Kidney (tissue), 14 donors: ENCODE data around the gene CASP9. TPM values are rescaled to one million over a fixed set of nuclear protein-coding genes. Genes with fewer than 3 reads are reported as not detected.
"Not testable (repeated sequence)": the region's sequence is repeated elsewhere in the genome, so short reads cannot be mapped to it uniquely, and the experiment has no call there.

ENCODE experiments used
- DNase-seq, 5 donors: peaks; one replicate each; pipeline ENCODE4 v3.0.0-alpha.2; 2013 to 2020
- FAIRE-seq: peaks from 2 replicates; lab custom pipeline; 2012; peaks lifted over from hg19 to GRCh38; lab: Jason Lieb, UNC
- H3K27ac ChIP-seq, 2 donors: one replicate each; pipeline ENCODE4 v1.7.0; 2013; ENCODE audit warnings: low read depth in 2 of 2, low read length in 2 of 2, inconsistent platforms in 1 of 2
- H3K27me3 ChIP-seq: one replicate; pipeline ENCODE4 v1.7.1; 2013; ENCODE audit warnings: low read length, inconsistent platforms; ENCODE audit not compliant: control insufficient read depth, insufficient read depth
- H3K36me3 ChIP-seq, 3 donors: one replicate each; pipeline versions ENCODE4 v1.7.0 to v1.7.1; 2013; ENCODE audit warnings: low read length in 3 of 3, control low read depth in 1 of 3, inconsistent platforms in 1 of 3; ENCODE audit not compliant: insufficient read depth in 3 of 3, control insufficient read depth in 2 of 3
- H3K4me1 ChIP-seq, 3 donors: one replicate each; pipeline versions ENCODE4 v1.7.0 to v1.7.1; 2013; ENCODE audit warnings: low read length in 3 of 3, inconsistent platforms in 1 of 3, low read depth in 1 of 3; ENCODE audit not compliant: control insufficient read depth in 2 of 3, insufficient read depth in 2 of 3
- H3K4me3 ChIP-seq, 3 donors: one replicate each; pipeline versions ENCODE4 v1.7.0 to v1.8.1; 2013; ENCODE audit warnings: low read length in 3 of 3, control low read depth in 1 of 3, inconsistent platforms in 1 of 3
- H3K9ac ChIP-seq, 3 donors: one replicate each; pipeline versions ENCODE4 v1.7.0 to v1.7.1; 2013; ENCODE audit warnings: low read length in 3 of 3, control low read depth in 1 of 3, inconsistent platforms in 1 of 3
- H3K9me3 ChIP-seq, 3 donors: one replicate each; pipeline versions ENCODE4 v1.7.0 to v1.7.1; 2013; ENCODE audit warnings: low read length in 3 of 3, control low read depth in 1 of 3, inconsistent platforms in 1 of 3; ENCODE audit not compliant: control insufficient read depth in 2 of 3, insufficient read depth in 1 of 3
- CTCF ChIP-seq: IDR thresholded peaks from 3 replicates; pipeline ENCODE4 v1.5.1; 2012; ENCODE audit warnings: mild to moderate bottlenecking, moderate library complexity, borderline replicate concordance; ENCODE audit not compliant: insufficient read depth; ENCODE audit errors: extremely low read depth
- intact Hi-C: fragments of 100-400 bp; cut with DNase I; formaldehyde crosslinking; loops from one replicate; pipeline ENCODE4 v1.11.1; 2022
- polyA plus RNA-seq: library from polyadenylated mRNA; stranded (reverse); fragments of 350-450 nt; fragmentation: Illumina TruSeq; extraction: RNeasy Lipid Tissue Mini Kit (QIAGEN cat#74804); gene quantifications from one replicate; pipeline ENCODE4 v1.2.3, GENCODE V29; 2014; ENCODE audit warnings: low read depth, low replicate concordance; ENCODE audit not compliant: insufficient read depth
- total RNA-seq: library from RNA; stranded (reverse); fragmentation: NEBNext Ultra II Directional; extraction: Animal tissue kit (Norgen Biotek cat#: 25700); gene quantifications from one replicate; pipeline ENCODE4 v1.2.1, GENCODE V29; 2021
- donor health status: control.
- donor health status: control.
- donor health status: control.
- donor health status: control.
- donor health status: control.
- donor health status: DM: yes; HTN: yes; CAD: no.
- donor health status: Normal renal cell carcinoma (clear cell type).

The CASP9 gene
- total and polyA plus RNA-seq, 2 donors from 2014 or later: 18.2 to 20.1 TPM

- no peak for TF ChIP-seq CTCF
- Histone ChIP-seq H3K9ac (peak overlapping the region in 1 of 3 donors; percentile 57), H3K4me1 (peaks cover 0 to 19% (median 17%) of the 10 kb centered on the region in 3 donors), H3K27ac (peak overlapping the region; percentile 99 to 100), H3K27me3 (no peaks in the 10 kb centered on the region), H3K9me3 (no peaks in the 10 kb centered on the region), H3K36me3 (no peaks in the 10 kb centered on the region), H3K4me3 (peak overlapping the region; percentile 60 to 88 (median 73))
- intact Hi-C loops: no loop called here
- FAIRE-seq: no peak
- peak; percentile 99 to 100 (median 99) for DNase-seq
These were observed 451 bp upstream of the CASP9 start for GRCh38 chr1:15524283-15525049.

- DNase-seq (peak in 2 of 5 donors; percentile 14 to 63), FAIRE-seq (no peak)
- Histone ChIP-seq H3K9me3 (no peaks in the 10 kb centered on the region), H3K36me3 (no peaks in the 10 kb centered on the region), H3K27me3 (no peaks in the 10 kb centered on the region), H3K27ac (peak overlapping the region; percentile 54 to 67), H3K9ac (peak overlapping the region; percentile 27 to 82 (median 38)), H3K4me1 (peaks cover 0 to 19% (median 17%) of the 10 kb centered on the region in 3 donors), H3K4me3 (peak overlapping the region; percentile 57 to 88 (median 67))
- intact Hi-C loops: no loop called here
- no peak for TF ChIP-seq CTCF
These were observed 653 bp downstream of the CASP9 start for GRCh38 chr1:15523104-15524020.

GRCh38 chr1:15522551-15522950 is 1.5 kb downstream of the CASP9 start:
- intact Hi-C loops: no loop called here
- H3K27me3 ChIP-seq: no peaks in the 10 kb centered on the region
- H3K4me1 ChIP-seq: peaks cover 0 to 19% (median 15%) of the 10 kb centered on the region in 3 donors
- no peak overlapping the region for H3K27ac ChIP-seq
- H3K9me3 ChIP-seq: no peaks in the 10 kb centered on the region
- peaks cover 0 to 4% (median 0%) of the 10 kb centered on the region in 3 donors for H3K36me3 ChIP-seq
- no peak for FAIRE-seq
- H3K9ac ChIP-seq: no peak overlapping the region
- DNase-seq: peak in 2 of 5 donors; percentile 12 to 61
- no peak for TF ChIP-seq CTCF
- H3K4me3 ChIP-seq: no peak overlapping the region

GRCh38 chr1:15521206-15521906 is 2.7 kb downstream of the CASP9 start:
- intact Hi-C loops, H3K4me3 ChIP-seq, H3K9ac ChIP-seq, H3K27me3 ChIP-seq, H3K27ac ChIP-seq, FAIRE-seq, H3K9me3 ChIP-seq: not testable (repeated sequence)
- peaks cover 0 to 14% (median 0%) of the 10 kb centered on the region in 3 donors for H3K36me3 ChIP-seq
- peak in 4 of 5 donors; percentile 65 to 80 (median 74) for DNase-seq
- peaks cover 0 to 19% (median 10%) of the 10 kb centered on the region in 3 donors for H3K4me1 ChIP-seq
